ENCODE results near the gene MGMT.

MGMT gene

GRCh38 chr10:129447486-129447885 is 19.6 kb upstream of the MGMT start:
- Histone ChIP-seq H3K4me1 (ENCODE audit: low read length) (no peaks in the 10 kb centered on the region), H3K4me3 (ENCODE audit: low read length) (no peak overlapping the region), H3K79me2 (ENCODE audit: low read length) (no peaks in the 10 kb centered on the region), H4K20me1 (ENCODE audit: insufficient read depth, low read length) (no peaks in the 10 kb centered on the region), H3K4me2 (ENCODE audit: low read depth, low read length) (no peak overlapping the region), H3K9me2 (replicated peaks; ENCODE audit: insufficient read depth, low read length) (no peaks in the 10 kb centered on the region), H3K27ac (ENCODE audit: low read length) (no peak overlapping the region), H3K9ac (ENCODE audit: low read length) (no peak overlapping the region), H3F3A (ENCODE audit: insufficient read depth, low read length) (no peaks in the 10 kb centered on the region), H2AFZ (ENCODE audit: low read length) (no peak overlapping the region), H3K27me3 (replicated peaks; ENCODE audit: insufficient read depth, low read length) (no peaks in the 10 kb centered on the region), H3K9me3 (replicated peaks; ENCODE audit: insufficient read depth, low read length) (no peaks in the 10 kb centered on the region), H3K36me3 (replicated peaks; ENCODE audit: insufficient read depth, low read length) (no peaks in the 10 kb centered on the region)
- TF ChIP-seq CTCF (IDR thresholded peaks at IDR 0.05; ENCODE audit: low read length) (no peak), EZH2phosphoT487 (IDR thresholded peaks at IDR 0.05; ENCODE audit: low read length) (no peak), EZH2 (optimal IDR thresholded peaks at IDR 0.05; ENCODE audit: low read depth, low read length) (no peak)
- no peak for DNase-seq

GRCh38 chr10:129448086-129448485 is 19.0 kb upstream of the MGMT start:
- no peak overlapping the region for H2AFZ ChIP-seq (ENCODE audit: low read length)
- no peaks in the 10 kb centered on the region for H4K20me1 ChIP-seq (ENCODE audit: insufficient read depth, low read length)
- no peak overlapping the region for H3K4me2 ChIP-seq (ENCODE audit: low read depth, low read length)
- no peaks in the 10 kb centered on the region for H3K79me2 ChIP-seq (ENCODE audit: low read length)
- no peaks in the 10 kb centered on the region for H3F3A ChIP-seq (ENCODE audit: insufficient read depth, low read length)
- TF ChIP-seq EZH2 (optimal IDR thresholded peaks at IDR 0.05; ENCODE audit: low read depth, low read length) = no peak
- H3K4me3 ChIP-seq (ENCODE audit: low read length) = no peak overlapping the region
- no peak overlapping the region for H3K27ac ChIP-seq (ENCODE audit: low read length)
- H3K9me3 ChIP-seq (replicated peaks; ENCODE audit: insufficient read depth, low read length) = no peaks in the 10 kb centered on the region
- H3K36me3 ChIP-seq (replicated peaks; ENCODE audit: insufficient read depth, low read length) = no peaks in the 10 kb centered on the region
- H3K9ac ChIP-seq (ENCODE audit: low read length) = no peak overlapping the region
- no peaks in the 10 kb centered on the region for H3K4me1 ChIP-seq (ENCODE audit: low read length)
- no peak for DNase-seq
- H3K27me3 ChIP-seq (replicated peaks; ENCODE audit: insufficient read depth, low read length) = no peaks in the 10 kb centered on the region
- H3K9me2 ChIP-seq (replicated peaks; ENCODE audit: insufficient read depth, low read length) = no peaks in the 10 kb centered on the region

GRCh38 chr10:129448539-129448938 is 18.5 kb upstream of the MGMT start:
- Histone ChIP-seq H3K9me2 (replicated peaks; ENCODE audit: insufficient read depth, low read length) (no peaks in the 10 kb centered on the region), H3K27ac (ENCODE audit: low read length) (no peak overlapping the region), H4K20me1 (ENCODE audit: insufficient read depth, low read length) (no peaks in the 10 kb centered on the region), H3K9me3 (replicated peaks; ENCODE audit: insufficient read depth, low read length) (no peaks in the 10 kb centered on the region), H3K9ac (ENCODE audit: low read length) (no peak overlapping the region), H3K79me2 (ENCODE audit: low read length) (no peaks in the 10 kb centered on the region), H3K4me2 (ENCODE audit: low read depth, low read length) (no peak overlapping the region), H3F3A (ENCODE audit: insufficient read depth, low read length) (no peaks in the 10 kb centered on the region), H3K4me3 (ENCODE audit: low read length) (no peak overlapping the region), H3K4me1 (ENCODE audit: low read length) (no peaks in the 10 kb centered on the region), H3K27me3 (replicated peaks; ENCODE audit: insufficient read depth, low read length) (no peaks in the 10 kb centered on the region), H3K36me3 (replicated peaks; ENCODE audit: insufficient read depth, low read length) (no peaks in the 10 kb centered on the region), H2AFZ (ENCODE audit: low read length) (no peak overlapping the region)
- DNase-seq = no peak
- no peak for TF ChIP-seq CTCF (IDR thresholded peaks at IDR 0.05; ENCODE audit: low read length)
- no peak for TF ChIP-seq EZH2 (optimal IDR thresholded peaks at IDR 0.05; ENCODE audit: low read depth, low read length)
- no peak for TF ChIP-seq EZH2phosphoT487 (IDR thresholded peaks at IDR 0.05; ENCODE audit: low read length)

GRCh38 chr10:129449893-129450292 is 17.1 kb upstream of the MGMT start:
- H3K27ac ChIP-seq (ENCODE audit: low read length) = no peak overlapping the region
- H3K9me2 ChIP-seq (replicated peaks; ENCODE audit: insufficient read depth, low read length) = no peaks in the 10 kb centered on the region
- no peaks in the 10 kb centered on the region for H3K36me3 ChIP-seq (replicated peaks; ENCODE audit: insufficient read depth, low read length)
- TF ChIP-seq CTCF (IDR thresholded peaks at IDR 0.05; ENCODE audit: low read length) (no peak), EZH2phosphoT487 (IDR thresholded peaks at IDR 0.05; ENCODE audit: low read length) (no peak), EZH2 (optimal IDR thresholded peaks at IDR 0.05; ENCODE audit: low read depth, low read length) (no peak)
- H3K4me1 ChIP-seq (ENCODE audit: low read length) = no peaks in the 10 kb centered on the region
- no peaks in the 10 kb centered on the region for H3F3A ChIP-seq (ENCODE audit: insufficient read depth, low read length)
- H3K9ac ChIP-seq (ENCODE audit: low read length) = no peak overlapping the region
- no peaks in the 10 kb centered on the region for H4K20me1 ChIP-seq (ENCODE audit: insufficient read depth, low read length)
- H3K27me3 ChIP-seq (replicated peaks; ENCODE audit: insufficient read depth, low read length) = no peaks in the 10 kb centered on the region
- no peaks in the 10 kb centered on the region for H3K79me2 ChIP-seq (ENCODE audit: low read length)
- H3K9me3 ChIP-seq (replicated peaks; ENCODE audit: insufficient read depth, low read length) = no peaks in the 10 kb centered on the region
- no peak overlapping the region for H2AFZ ChIP-seq (ENCODE audit: low read length)
- H3K4me2 ChIP-seq (ENCODE audit: low read depth, low read length) = no peak overlapping the region
- no peak for DNase-seq
- H3K4me3 ChIP-seq (ENCODE audit: low read length) = no peak overlapping the region
